ENCODE measurements around the gene ZNF414.

ZNF414 gene

GRCh38 chr19:8499048-8499833, 14.7 kb downstream of the ZNF414 start:
- no peaks in the 10 kb centered on the region for H3K4me1 ChIP-seq (ENCODE audit: control insufficient read depth, insufficient read depth, low read length)
- POLR2A ChIA-PET, result no interaction called here
- H3K9me3 ChIP-seq (ENCODE audit: control insufficient read depth, insufficient read depth, low read depth, low read length), result no peaks in the 10 kb centered on the region
- TF ChIP-seq ZNF843 (tag by site-specific recombination; IDR thresholded peaks at IDR 0.05) (no peak), ZNF211 (tag by site-specific recombination; IDR thresholded peaks at IDR 0.05; ENCODE audit: low read depth) (no peak), ZNF223 (tag by site-specific recombination; IDR thresholded peaks at IDR 0.05) (no peak), ZNF19 (tag by site-specific recombination; IDR thresholded peaks at IDR 0.05; ENCODE audit: low read depth) (no peak), PRDM2 (tag by site-specific recombination; IDR thresholded peaks at IDR 0.05; ENCODE audit: borderline replicate concordance) (no peak), GLI2 (tag by site-specific recombination; IDR thresholded peaks at IDR 0.05; ENCODE audit: borderline replicate concordance, low read depth) (no peak), ZNF132 (tag by site-specific recombination; IDR thresholded peaks at IDR 0.05; ENCODE audit: borderline replicate concordance) (no peak), ZNF768 (tag by site-specific recombination; IDR thresholded peaks at IDR 0.05) (no peak), WT1 (tag by site-specific recombination; IDR thresholded peaks at IDR 0.05) (no peak), ZNF248 (tag by site-specific recombination; IDR thresholded peaks at IDR 0.05) (no peak), ZNF302 (tag by site-specific recombination; IDR thresholded peaks at IDR 0.05; ENCODE audit: low read depth) (no peak), ZNF776 (tag by site-specific recombination; IDR thresholded peaks at IDR 0.05; ENCODE audit: borderline replicate concordance) (no peak)
- CTCF ChIA-PET, result no interaction called here
- no peak overlapping the region for H3K27ac ChIP-seq (ENCODE audit: extremely low read depth, low read depth, low read length)
- no peak overlapping the region for H3K4me3 ChIP-seq (ENCODE audit: low read depth, low read length)
- H3K36me3 ChIP-seq (ENCODE audit: control insufficient read depth in 2 of 2, insufficient read depth in 1 of 2, low read length in 2 of 2), result no peaks in the 10 kb centered on the region

GRCh38 chr19:8498295-8498694, 15.7 kb downstream of the ZNF414 start:
- ChIA-PET POLR2A (no interaction called here), CTCF (interaction anchor here (1.3 kb wide), 1 partner anchor 12 kb away, joined by 6 read pairs; no protein-coding TSS in a partner anchor)
- Histone ChIP-seq H3K9me3 (ENCODE audit: control insufficient read depth, insufficient read depth, low read depth, low read length) (no peaks in the 10 kb centered on the region), H3K27ac (ENCODE audit: extremely low read depth, low read depth, low read length) (no peak overlapping the region), H3K4me3 (ENCODE audit: low read depth, low read length) (no peak overlapping the region), H3K36me3 (ENCODE audit: control insufficient read depth in 2 of 2, insufficient read depth in 1 of 2, low read length in 2 of 2) (no peaks in the 10 kb centered on the region), H3K4me1 (ENCODE audit: control insufficient read depth, insufficient read depth, low read length) (no peaks in the 10 kb centered on the region)
- no peak for TF ChIP-seq GLI2 (tag by site-specific recombination; IDR thresholded peaks at IDR 0.05; ENCODE audit: borderline replicate concordance, low read depth)
- TF ChIP-seq ZNF521 (tag by site-specific recombination; IDR thresholded peaks at IDR 0.05), result no peak
- no peak for TF ChIP-seq ZNF837 (tag by site-specific recombination; IDR thresholded peaks at IDR 0.05)
- no peak for TF ChIP-seq ZEB2 (tag by site-specific recombination; IDR thresholded peaks at IDR 0.05)
- no peak for TF ChIP-seq ZNF596 (tag by site-specific recombination; IDR thresholded peaks at IDR 0.05)
- no peak for TF ChIP-seq ZNF530 (tag by site-specific recombination; IDR thresholded peaks at IDR 0.05; ENCODE audit: low read depth)
- TF ChIP-seq ZNF394 (tag by site-specific recombination; IDR thresholded peaks at IDR 0.05; ENCODE audit: borderline replicate concordance), result no peak
- no peak for TF ChIP-seq MZF1 (tag by site-specific recombination; IDR thresholded peaks at IDR 0.05; ENCODE audit: borderline replicate concordance)
- no peak for TF ChIP-seq ZNF433 (tag by site-specific recombination; IDR thresholded peaks at IDR 0.05; ENCODE audit: low read depth)
- no peak for TF ChIP-seq ZNF654 (tag by site-specific recombination; IDR thresholded peaks at IDR 0.05; ENCODE audit: low read depth)
- TF ChIP-seq ZNF37A (tag by site-specific recombination; IDR thresholded peaks at IDR 0.05), result no peak
- TF ChIP-seq ZNF157 (tag by site-specific recombination; IDR thresholded peaks at IDR 0.05), result no peak
